NCI-H2081 (cell line): ENCODE measurements around the gene THUMPD1.
"Not testable (repeated sequence)": the region's sequence is repeated elsewhere in the genome, so short reads cannot be mapped to it uniquely, and the experiment has no call there.

ENCODE experiments used
- DNase-seq, 2 experiments: peaks; one replicate each; lab custom pipeline; 2025; lab: John Stamatoyannopoulos, UW

Gene THUMPD1

GRCh38 chr16:20695024-20695423 is 46.6 kb downstream of the THUMPD1 start:
- no peak for DNase-seq

DNA sequence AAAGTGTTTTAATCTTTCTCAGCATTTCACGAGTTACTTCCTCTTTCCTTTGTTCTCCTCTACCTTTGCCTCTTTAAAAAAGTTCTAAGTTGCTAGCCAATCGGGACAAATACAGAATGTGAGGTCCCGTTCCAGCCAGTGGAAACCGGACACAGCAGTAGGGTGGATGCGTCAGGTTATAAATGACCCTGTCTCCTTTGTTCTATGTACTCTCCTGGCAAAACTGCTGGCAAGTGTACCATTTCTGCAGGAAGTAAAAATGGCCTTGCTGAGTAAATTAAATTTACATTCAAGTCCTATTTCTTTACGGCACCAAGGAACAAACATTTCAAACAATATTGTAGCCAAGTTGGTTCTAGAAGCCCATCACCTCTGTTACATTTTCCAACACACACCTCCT is 47.5 kb downstream of the THUMPD1 start:
- not testable (repeated sequence) for DNase-seq

DNA sequence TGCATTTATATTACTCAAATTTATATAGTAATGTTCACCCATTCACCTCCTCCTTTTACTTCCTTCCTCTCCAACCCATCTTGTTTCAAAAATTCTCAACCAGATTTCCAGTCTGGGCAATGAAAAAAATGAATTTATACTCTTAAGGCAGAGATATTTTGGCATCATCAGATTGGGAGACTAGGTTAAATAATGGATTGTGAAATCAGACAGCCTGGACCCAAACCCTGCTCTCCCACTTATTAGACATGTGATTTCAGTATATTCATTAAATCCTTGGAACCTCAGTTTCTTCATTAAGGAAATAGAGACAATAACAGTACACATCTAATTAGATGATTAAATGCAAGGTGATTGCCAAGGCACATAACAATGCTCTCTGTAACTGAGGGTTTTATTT is 52.0 kb downstream of the THUMPD1 start:
- DNase-seq: no peak

- DNase-seq: no peak
These were observed 57.8 kb downstream of the THUMPD1 start for GRCh38 chr16:20683812-20684211.
